Tibial nerve (tissue), 4 donors: Measurements from ENCODE around the gene SLMAP.

ENCODE experiments used
- EP300 ChIP-seq, 2 donors: sonication (generic); formaldehyde crosslinking; IDR thresholded peaks; one replicate each; pipeline ENCODE4 v1.6.1; 2017; ENCODE audit warnings: antibody characterized with exemption in 2 of 2, mild to moderate bottlenecking in 1 of 2
- POLR2A ChIP-seq, 2 donors: fragments of 450-650 bp; IDR thresholded peaks; one replicate each; pipeline ENCODE4 v1.6.1; 2017; ENCODE audit warnings: antibody characterized with exemption in 2 of 2, mild to moderate bottlenecking in 2 of 2, moderate library complexity in 2 of 2
- TF ChIP-seq, protein P1 (sequence below), 5 experiments: fragments of 200-600 bp in 3 of 5; fragments of 450-650 bp in 2 of 5; sonication (generic) in 3 of 5; IDR thresholded peaks; one replicate each; pipeline ENCODE4 v1.5.1; 2016 to 2019; ENCODE audit warnings: antibody characterized with exemption in 5 of 5, mild to moderate bottlenecking in 3 of 5, moderate library complexity in 2 of 5

DNA sequence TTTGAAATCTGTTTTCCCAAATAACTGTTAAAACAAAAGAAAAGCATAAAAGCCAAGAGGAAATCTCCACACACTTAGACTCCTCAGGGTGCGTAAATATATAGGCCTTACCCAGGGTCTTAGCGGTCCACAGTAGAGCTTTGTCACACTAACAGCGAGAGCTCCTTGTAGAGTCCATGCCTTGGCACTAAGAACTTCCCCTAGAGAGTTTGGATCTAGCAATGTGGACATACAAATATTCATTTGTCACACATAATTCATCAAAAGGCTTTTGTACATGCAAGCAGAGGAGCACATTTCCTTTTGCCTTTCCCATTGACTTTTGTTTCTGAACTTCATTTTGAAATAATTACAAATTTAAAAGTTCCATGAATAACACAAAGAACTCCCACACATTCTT is 11.0 kb upstream of the SLMAP start:
- TF ChIP-seq, protein P1, sequence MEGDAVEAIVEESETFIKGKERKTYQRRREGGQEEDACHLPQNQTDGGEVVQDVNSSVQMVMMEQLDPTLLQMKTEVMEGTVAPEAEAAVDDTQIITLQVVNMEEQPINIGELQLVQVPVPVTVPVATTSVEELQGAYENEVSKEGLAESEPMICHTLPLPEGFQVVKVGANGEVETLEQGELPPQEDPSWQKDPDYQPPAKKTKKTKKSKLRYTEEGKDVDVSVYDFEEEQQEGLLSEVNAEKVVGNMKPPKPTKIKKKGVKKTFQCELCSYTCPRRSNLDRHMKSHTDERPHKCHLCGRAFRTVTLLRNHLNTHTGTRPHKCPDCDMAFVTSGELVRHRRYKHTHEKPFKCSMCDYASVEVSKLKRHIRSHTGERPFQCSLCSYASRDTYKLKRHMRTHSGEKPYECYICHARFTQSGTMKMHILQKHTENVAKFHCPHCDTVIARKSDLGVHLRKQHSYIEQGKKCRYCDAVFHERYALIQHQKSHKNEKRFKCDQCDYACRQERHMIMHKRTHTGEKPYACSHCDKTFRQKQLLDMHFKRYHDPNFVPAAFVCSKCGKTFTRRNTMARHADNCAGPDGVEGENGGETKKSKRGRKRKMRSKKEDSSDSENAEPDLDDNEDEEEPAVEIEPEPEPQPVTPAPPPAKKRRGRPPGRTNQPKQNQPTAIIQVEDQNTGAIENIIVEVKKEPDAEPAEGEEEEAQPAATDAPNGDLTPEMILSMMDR (IDR thresholded peaks at IDR 0.05): no peak
- TF ChIP-seq POLR2A (IDR thresholded peaks at IDR 0.05) (no peak), EP300 (IDR thresholded peaks at IDR 0.05) (no peak)
